Activated CD4-positive, CD25-positive, alpha-beta regulatory T cell treated with anti-CD3 and anti-CD28 coated beads, Interleukin-2, amount 50 U/mL, for 72 hours (primary cell): ENCODE measurements around the gene CCDC86.

ENCODE experiments used
- DNase-seq: peaks from one replicate; pipeline ENCODE4 v3.0.0; 2021

Gene CCDC86

DNA sequence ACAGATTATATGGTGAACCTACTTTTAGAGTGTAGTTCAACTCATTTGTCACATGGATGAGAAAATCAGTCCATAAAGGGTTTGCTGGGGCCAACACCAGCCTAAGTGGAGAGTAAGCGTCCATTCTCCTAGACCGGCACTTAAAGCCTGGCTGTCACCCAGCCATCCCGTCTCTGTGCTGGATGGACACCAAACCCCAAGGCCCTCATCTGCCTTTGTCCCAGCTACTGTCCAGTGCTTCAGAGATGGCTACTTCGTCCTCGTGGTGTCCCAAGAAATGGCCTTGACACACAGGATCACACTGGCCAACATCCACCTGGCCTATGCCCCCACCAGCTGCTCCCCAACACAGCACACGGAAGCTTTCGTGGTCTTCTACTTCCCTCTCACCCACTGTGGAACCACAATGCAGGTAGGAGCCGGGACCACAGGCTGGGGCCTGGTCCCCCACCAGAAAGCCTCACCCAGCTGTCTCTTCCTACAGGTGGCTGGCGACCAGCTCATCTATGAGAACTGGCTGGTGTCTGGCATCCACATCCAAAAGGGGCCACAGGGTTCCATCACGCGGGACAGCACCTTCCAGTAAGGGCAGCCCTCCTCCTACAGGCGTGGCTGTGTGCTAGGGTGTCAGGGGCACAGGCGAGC, 28.9 kb downstream of the CCDC86 start:
- no peak for DNase-seq

DNA sequence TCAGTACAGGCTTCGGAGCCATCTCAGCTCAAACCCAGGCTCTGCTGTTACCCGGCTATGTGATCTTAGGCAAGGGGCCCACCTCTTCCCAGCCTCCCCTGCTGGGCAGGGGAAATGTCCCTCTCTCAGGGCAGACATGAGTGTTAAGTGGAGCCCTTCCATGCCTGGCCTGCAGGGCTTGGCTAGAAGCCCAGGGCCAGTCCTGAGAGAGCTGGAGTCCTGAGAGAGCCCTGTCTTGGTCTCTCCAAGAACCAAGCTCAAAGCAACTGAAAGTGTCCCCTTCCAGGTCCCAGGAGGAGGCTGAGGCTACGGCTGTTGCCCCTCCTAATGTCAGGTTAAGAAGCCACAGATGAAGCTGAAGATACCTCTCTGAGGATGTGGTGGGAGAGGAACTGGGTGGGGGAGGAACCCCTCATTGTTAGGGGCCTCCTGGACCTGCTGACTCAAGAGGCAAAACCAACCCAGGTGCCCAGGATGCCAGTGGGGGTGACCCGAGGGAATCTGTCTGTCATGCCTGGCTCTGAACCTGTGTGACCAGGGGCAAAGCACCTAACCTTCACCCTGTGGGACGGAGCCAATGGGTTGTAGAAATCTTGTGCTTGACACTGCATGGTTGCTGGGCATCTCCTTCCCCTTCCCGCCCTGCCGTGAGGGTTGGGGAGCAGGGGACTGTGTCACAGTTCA, 29.6 kb downstream of the CCDC86 start:
- no peak for DNase-seq

DNA sequence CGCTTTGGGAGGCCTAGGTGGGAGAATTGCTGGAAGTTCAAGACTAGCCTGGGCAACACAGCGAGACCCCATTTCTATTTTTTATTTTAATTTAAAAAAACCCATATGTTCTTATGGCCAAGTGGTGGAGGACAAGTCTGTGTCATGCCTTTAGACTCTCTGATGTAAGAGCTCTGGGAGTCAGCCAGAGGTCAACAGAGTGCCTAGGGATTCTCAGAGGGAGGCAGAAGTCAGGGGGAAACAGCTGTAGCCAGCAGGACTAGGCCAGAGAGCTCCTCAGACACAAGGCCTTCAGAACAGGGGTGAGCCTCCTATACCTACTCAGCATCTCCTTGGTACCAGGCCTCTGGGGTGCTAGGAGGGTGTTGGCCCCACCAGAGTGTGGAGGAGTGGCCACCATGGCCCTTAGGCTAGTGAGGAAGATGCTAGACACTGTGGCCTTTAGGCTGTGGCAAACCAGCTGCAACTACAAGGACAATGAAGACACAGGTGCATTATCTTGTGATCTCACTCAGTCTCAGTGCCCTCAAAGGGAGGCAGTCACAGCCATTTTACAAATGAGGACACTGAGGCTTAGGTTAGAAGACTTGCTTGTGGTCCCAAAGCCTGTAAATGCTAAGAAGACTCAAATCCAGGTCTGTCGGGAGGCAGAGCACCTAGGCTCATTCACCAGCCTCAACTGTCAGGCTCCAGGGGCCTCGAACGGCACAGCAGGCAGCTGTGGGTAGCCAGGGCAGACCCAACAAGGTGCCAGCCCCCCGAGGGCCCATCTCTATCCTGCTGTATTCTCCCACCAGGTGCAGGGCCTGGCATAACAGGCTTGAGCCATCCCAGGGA, 30.4 kb downstream of the CCDC86 start:
- no peak for DNase-seq

DNA sequence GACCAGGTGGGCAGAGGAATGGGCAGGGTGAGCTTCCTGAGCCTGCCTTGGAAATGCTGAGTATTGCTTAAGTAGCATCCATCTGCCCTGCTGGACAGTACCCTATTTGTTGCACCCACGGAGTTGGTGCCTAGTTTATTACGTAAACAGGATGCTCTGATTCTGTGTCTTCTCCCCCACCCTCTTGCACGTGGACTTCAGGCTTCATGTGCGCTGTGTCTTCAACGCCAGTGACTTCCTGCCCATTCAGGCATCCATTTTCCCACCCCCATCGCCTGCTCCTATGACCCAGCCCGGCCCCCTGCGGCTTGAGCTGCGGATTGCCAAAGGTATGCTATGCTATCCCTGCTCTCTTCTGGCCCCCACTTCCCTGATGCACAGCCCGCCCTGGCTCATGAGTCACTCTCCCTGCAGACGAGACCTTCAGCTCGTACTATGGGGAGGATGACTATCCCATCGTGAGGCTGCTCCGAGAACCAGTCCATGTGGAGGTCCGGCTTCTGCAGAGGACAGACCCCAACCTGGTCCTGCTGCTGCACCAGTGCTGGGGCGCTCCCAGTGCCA, 31.1 kb downstream of the CCDC86 start:
- no peak for DNase-seq

DNA sequence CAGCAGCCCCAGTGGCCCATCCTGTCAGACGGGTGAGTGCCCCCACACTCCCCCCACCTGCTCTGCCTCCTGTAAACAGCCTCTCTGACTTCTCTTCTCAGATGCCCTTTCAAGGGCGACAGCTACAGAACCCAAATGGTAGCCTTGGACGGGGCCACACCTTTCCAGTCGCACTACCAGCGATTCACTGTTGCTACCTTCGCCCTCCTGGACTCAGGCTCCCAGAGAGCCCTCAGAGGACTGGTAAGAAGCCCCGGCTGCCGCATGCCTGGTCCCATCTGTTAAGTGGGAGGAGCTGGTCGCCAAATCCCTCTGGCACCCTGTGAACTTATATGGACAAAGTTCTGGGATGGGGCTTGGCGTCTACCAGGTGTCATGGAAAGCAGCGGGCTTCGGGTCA, 31.6 kb downstream of the CCDC86 start:
- no peak for DNase-seq

DNA sequence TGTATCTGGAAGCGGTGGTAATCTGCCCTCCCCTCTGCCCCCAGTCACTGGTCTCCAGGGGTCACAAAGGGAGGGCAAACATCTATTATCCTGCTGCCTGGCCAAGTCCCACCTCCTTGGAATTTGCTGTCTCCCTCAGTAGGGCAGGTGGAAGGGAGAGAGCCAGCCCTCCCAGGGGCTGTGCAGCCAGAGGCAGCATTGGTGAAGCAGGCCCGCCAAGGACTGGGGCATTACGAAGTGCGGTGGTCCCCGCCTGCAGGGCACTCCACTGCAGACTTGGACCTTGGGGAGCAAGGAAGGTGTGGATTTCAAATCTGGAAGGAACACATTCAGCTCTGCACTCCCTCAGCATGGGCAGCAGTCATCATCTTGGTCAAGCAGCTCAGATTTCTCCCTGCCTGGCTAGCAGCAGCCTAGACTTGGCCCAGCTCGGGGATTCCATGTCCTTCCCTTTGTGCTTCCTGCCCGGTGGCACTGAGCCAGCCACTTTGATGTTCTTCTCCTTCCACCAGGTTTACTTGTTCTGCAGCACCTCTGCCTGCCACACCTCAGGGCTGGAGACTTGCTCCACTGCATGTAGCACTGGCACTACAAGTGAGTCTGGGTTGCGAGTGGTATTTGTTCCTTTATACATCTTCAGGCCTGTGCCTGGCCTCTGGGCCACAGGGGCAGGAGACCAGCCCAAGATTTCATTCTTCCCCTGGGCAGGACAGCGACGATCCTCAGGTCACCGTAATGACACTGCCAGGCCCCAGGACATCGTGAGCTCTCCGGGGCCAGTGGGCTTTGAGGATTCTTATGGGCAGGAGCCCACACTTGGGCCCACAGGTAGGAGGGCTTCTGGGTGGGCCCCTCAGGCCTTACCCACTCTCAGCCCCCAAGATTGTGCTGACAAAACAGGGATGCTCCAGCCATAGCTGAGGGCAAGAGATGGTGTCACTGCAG, 32.8 kb downstream of the CCDC86 start:
- DNase-seq = no peak

DNA sequence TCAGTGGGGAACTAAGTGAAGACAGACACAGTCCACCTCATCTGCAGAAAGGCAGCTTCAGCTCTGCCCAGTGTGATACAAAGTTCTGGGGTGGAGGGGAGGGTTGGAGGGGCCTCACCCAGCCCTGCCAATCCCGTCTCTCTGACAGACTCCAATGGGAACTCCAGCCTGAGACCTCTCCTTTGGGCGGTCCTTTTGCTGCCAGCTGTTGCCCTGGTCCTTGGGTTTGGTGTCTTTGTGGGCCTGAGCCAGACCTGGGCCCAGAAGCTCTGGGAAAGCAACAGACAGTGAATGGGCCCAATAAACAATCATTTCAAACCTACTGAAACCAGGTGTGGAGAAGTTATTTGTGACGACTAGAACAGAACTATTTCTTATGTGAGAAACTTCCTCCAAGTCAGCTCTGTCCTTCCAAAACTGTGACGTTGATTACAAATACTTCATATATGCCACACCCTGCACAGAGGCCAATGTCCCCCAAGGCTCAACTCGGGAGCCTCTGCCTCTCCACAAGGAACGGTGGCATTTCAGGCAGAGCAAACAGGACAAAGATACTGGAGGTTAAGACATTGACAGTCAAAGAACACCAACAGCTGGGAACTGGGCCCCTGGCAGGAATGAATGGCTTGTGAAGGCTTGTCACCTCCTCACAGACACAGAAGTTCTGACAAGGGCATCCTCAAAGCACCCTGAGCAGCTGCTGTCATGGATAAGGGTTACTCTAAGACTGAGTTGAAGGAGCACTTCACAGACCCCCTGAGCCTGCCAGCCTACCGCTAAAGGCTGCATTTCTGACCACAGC, 33.7 kb downstream of the CCDC86 start:
- no peak for DNase-seq

DNA sequence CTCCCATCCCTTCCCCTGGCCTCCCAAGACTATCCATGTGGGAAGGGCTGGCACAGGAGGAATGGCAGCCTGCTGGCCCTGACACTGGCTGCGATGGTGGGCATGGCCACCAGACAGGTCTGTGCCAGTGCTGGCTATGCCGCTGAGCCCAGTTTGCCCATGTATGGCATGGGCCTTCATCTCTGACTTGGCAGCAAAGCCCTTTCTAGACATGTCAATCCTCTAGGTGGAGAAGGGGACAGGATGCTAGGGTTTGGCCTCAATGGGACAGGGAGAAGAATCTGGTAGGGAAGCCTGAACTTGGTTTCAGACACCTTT, 34.2 kb downstream of the CCDC86 start:
- DNase-seq = no peak

DNA sequence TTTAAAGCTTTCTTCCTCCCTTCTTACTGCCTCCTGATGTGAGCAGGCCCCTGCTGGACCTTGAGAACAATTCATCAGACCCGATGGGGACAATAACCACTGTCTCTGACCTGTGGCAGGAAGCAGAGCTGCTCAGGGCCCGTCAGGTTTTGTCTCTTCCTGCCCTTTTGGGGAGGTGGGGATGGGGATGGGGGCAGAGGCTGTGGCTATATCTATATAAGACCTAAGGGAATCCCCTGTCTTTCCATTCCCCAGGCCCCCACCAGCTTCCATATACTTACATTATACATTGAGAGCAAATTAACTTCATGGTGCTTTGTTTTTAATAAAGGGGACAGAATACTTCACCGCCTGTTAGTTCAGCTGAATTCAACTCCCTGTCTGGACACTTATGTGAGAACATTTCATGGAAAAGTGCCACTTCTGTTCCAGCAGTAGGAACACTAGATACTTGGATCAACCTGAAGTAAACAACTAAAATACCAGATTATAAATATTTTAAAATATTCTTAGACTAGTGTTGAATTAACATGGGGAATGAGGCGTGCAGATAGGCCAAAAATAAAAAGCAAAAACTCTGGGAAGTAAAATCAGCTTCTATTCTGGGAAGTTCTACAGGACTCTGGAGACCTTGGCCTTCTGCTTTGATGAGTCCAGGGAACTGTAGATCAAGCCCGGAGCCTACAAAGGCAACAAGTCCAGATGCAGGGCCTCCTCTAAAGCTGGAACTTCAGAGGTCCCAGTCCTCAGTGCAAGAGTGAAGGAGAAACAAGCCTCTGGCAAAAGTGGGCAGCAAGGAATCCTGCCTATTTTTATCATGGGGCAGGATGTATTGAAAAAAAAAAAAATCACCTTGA, 36.6 kb downstream of the CCDC86 start:
- no peak for DNase-seq

DNA sequence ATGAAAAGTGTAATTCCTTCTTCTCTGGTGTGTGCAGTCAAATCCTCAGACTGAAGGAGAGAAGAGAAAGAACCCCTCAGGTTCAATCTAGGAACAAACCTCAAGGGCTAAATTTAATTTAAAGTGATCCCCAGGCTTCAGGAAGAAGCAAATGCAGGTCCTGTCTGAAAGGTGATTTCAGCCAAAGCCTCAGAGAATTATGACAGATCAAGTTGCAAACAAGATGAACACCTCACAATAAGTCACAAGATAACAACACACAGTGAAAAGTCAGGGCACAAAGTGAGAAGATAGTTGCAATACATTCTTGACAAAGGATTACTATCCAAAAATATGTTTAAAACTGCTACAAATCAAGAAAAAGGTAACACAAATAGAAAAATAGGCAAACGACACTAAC, 37.2 kb downstream of the CCDC86 start:
- DNase-seq = no peak

DNA sequence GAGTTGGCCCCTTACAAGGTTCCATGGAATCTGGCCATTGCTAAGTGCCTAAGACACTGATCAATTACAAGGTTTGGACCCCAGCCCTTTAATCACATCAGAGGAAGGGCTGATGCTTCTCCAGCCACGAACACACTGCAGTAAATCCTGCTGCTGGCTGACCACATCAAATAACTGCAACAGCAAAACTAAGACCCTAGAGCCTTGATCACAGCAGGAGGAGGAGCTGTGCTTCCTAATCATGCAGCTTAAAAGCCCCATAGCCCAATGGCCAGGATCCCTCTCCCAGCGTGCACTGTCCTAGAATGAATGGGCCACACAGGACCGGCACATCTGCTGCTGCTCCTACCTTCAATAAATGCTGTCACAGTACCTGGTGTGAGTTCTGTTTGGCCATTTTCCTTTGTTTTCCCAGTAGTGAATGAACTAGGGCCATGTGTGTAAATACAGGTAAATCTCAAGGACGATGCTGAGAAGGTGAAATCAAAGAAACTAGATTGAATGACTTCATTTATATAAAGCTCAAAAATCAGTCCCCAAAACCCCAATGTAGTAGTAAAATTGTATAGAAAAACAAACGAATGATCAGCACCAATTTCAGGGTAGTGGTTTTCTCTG, 38.2 kb downstream of the CCDC86 start:
- DNase-seq = no peak

DNA sequence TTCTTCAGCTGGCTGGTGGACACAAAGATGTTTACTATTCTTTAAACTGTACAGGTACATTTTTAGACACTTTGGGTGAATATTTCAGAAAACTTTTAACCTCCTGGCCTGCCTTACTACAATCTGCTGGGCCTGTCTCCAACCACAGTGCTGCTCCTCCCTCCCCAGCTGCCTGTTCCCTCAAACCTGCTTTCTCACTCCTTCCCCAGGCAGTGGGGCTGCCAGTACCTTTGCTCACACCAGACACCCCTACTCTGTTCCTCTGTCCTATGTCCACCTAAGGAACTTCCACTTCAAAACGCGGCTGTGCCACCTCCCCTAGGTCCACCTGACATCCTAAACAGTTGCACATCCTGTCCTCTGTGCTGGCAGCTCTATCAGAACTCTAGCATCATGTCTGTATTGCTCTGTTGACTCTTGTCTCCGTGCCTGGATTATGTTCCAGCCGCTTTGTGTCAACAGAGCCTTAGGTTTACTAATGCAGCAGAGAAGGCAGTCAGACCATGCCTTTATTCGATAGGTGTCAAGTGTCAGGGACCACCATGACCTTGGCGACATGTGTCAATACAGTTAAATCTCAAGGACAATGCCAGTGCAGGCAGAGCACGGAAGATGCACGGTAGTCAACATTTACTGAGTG, 38.9 kb downstream of the CCDC86 start:
- no peak for DNase-seq

DNA sequence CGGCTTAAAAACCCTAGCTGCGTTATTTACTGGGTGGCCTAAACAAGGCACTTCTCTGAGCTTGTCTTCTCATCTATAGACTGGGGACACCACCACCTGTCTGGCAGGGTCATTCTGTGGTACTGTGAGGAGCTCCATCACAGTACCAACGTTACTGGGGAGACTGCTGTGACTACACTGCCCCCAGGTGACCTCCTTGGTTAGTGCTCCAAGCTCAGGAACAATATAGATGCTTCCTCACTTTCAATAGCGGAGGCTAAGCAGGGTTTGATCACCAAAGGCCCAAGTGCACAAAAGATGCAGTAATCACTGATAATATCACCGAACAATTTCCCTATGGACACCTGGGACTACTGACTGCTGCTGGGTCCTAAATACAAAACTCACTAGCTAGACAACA, 45.6 kb downstream of the CCDC86 start:
- DNase-seq = no peak

DNA sequence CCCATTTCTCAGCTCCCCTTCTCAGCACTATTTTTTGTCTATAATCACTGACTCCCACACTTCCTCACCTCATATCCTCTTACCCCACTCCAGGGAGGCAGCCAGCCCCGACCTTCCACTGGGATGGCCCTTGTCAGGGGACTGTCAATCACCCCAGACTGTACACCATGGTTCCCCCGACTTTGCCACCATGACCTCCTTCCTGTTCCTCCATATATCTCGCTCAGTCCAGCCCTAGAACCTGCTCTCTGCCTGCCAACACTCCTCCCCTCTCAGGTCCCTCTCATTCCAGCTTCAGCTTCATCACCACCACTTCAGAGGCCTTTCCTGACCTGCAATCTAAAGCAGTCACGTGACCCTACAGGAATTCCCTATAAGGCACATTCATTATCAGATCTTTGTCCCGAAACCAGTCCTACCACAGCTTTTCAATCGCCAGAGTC, 48.0 kb downstream of the CCDC86 start:
- DNase-seq = no peak

DNA sequence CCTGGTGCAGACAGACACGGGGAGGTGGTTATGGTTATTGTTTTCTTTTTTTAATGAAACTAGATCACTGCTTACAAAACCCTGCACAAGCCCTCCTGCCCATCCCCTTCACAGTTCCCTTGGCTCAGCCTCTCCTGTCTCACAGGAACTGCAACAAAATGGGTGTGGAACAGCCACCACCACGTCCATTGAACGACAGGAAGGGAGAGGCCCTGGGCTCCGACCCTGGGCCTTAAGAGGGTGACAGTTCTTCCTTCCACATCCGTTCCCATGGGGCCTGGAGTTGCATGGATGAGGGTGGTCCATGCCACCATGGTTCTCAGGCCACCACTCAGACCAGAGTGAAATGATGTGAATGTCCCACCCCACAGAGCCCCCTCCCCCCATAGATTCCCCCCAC, 48.8 kb downstream of the CCDC86 start:
- no peak for DNase-seq

DNA sequence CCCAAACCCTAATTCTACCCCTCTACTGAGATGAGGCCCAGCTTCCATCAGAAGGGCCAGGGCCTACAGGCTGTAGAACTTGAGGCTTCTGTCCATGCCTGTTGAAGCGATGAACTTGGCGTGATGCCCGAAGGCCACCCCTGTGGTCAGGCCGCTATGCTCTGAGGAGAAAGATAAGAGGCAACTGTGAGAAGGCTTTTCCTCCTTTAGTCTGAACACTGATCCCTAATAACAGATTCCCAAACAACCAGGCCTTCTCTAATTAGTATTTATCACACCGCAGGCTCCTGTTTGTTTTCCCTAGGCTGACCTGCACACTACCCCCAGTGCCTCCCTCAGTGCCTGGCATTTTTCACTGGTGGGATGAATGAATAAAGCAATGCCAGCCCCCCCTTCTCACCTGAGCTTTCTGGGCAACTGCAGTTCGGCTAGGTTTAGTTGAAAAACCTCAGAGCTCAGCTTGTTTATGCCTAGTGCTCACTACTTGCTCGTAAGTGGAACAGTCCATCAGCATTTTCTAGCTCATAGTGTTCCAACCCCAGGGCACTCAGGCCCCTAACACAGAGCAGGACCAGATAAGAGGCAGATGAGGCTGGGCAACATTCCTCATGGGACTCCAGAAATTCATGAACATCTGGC, 49.3 kb downstream of the CCDC86 start:
- DNase-seq = no peak

DNA sequence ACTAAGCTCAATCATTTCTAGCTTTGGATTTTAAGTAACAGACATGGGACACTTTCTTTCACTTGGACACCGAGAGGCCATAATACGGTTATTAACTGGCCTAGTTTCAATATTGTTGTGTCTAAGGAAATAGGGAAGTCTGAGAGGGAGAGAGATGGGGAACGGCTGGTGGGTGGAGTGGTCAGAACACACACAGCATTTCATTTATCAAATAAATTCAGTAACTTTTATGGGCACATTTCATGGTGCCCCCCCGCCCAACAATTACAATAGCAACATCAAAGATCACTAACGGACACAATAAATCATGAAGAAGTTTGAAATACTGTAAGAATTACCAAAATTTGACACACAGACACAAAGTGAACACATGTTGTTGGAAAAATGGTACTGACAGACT, 53.8 kb downstream of the CCDC86 start:
- no peak for DNase-seq

DNA sequence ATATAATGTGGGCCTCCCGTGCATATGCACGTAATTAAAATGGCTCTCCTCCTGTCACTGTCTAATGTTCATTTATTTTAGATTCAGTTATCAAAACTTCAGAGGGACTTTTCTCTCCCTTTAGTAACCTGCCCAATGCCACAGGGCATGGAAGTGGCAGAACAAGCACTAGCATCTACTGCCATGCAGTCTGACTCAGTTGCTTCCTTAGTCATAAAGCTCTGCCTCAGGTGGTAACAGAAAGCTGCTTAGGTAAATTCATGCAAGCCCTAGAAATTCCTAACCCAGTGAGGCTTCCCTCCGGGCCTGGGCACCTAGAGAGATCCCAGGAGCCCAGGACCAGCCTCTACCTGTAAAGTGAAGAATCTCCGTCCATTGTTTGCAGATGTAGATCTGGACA, 55.6 kb downstream of the CCDC86 start:
- DNase-seq = no peak
